PC-3 (cell line): Measurements from ENCODE around the gene LRRC75A.

Experiments
- EZH2 ChIP-seq: fragments of 300-600 bp; sonication (generic); IDR thresholded peaks from one replicate; pipeline ENCODE4 v1.6.1; 2017; ENCODE audit warnings: antibody characterized with exemption, mild to moderate bottlenecking, low read length; ENCODE audit not compliant: unreplicated experiment
- EZH2phosphoT487 ChIP-seq: fragments of 300-600 bp; sonication (generic); IDR thresholded peaks from 2 replicates; pipeline ENCODE4 v1.6.1; 2018; ENCODE audit warnings: mild to moderate bottlenecking, antibody characterized with exemption, low read length, borderline replicate concordance
- TF ChIP-seq, protein P1 (sequence below): fragments of 300-600 bp; sonication (generic); conservative IDR thresholded peaks from 2 replicates; pipeline ENCODE4 v1.5.1; 2017; ENCODE audit warnings: antibody characterized with exemption, low read depth, mild to moderate bottlenecking, low read length

DNA sequence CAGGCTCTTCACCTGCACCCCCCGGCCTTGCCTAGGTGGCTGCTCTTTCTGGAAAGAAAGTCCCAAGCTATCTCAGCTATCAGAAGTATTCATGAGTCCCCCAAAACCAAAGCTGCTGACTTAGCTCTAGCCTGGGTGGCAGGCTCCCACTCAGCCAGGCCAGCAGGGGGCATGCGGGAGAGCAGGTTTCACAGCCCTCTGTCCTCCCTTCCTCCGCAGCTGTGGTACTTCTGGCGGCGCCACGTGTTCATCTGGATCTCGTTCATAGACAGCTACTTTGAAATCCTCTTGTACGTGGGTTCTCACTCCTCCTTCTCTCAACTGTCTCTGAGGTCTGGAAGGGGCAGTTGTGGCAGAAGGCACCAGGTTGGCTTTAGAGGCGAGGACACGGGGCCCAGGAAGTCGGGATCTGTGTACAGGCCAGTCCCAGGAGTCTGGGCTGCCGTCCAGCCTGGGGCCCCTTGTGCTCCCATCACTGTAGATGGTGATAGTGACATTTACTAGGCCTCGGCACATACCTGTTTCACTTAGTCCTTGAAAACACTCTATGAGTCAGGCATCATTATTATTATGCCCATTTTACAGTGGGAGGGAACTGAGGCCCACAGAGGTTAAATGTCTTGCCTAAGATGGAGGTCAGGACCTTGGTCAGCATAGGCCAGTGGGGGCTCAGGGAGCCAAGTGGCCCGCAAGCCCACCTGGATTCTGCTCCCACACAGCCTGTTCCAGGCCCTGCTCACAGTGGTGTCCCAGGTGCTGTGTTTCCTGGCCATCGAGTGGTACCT is 63.7 kb downstream of the LRRC75A start:
- TF ChIP-seq, protein P1, sequence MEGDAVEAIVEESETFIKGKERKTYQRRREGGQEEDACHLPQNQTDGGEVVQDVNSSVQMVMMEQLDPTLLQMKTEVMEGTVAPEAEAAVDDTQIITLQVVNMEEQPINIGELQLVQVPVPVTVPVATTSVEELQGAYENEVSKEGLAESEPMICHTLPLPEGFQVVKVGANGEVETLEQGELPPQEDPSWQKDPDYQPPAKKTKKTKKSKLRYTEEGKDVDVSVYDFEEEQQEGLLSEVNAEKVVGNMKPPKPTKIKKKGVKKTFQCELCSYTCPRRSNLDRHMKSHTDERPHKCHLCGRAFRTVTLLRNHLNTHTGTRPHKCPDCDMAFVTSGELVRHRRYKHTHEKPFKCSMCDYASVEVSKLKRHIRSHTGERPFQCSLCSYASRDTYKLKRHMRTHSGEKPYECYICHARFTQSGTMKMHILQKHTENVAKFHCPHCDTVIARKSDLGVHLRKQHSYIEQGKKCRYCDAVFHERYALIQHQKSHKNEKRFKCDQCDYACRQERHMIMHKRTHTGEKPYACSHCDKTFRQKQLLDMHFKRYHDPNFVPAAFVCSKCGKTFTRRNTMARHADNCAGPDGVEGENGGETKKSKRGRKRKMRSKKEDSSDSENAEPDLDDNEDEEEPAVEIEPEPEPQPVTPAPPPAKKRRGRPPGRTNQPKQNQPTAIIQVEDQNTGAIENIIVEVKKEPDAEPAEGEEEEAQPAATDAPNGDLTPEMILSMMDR, result peak; percentile 90
- TF ChIP-seq EZH2phosphoT487 (no peak), EZH2 (no peak)
